ENCODE results near the gene CASK.

DNA sequence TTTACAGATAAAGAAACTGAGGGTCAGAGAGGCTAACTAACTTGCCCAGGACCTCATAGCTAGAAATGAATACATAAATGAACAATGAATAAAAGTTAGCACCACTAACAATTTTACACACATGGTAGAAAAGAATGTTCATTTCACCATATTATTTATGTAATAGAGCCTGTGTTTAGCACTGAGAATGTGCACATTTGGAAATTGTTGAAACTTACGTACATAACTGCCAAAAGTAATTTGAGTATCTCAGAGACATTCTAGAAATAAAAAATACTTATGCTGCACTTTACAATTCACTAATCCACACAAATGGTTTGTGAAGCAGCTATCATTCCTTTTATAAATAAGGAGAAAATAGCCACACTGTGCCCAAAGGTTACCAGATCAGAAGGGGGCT lies 9.9 kb downstream of the CASK start:
- TF ChIP-seq POLR2AphosphoS5 (IDR thresholded peaks at IDR 0.05; ENCODE audit: low read depth, low read length) (no peak), POLR2A (IDR thresholded peaks at IDR 0.05; ENCODE audit: low read depth, low read length) (no peak), SPI1 (IDR thresholded peaks at IDR 0.05; ENCODE audit: low read depth, low read length) (no peak), TAF1 (IDR thresholded peaks at IDR 0.05; ENCODE audit: low read depth, low read length) (no peak)
